Measurements from ENCODE around the gene PRR7.
A peak's percentile ranks its signal among the peaks of the same experiment; 100 is the strongest.

Gene PRR7

GRCh38 chr5:177500685-177501522 is 54.3 kb downstream of the PRR7 start:
- TF ChIP-seq RAD21 (IDR thresholded peaks at IDR 0.05; ENCODE audit: low read depth) (peak; percentile 83), CREB1 (IDR thresholded peaks at IDR 0.05; ENCODE audit: low read depth) (no peak)

- TF ChIP-seq EP300 (IDR thresholded peaks at IDR 0.05; ENCODE audit: borderline replicate concordance) (no peak), FOXM1 (IDR thresholded peaks at IDR 0.05; ENCODE audit: borderline replicate concordance, low read depth) (no peak), NFIC (IDR thresholded peaks at IDR 0.05) (no peak), TEAD4 (IDR thresholded peaks at IDR 0.05) (no peak), REST (IDR thresholded peaks at IDR 0.05; ENCODE audit: low read depth) (no peak), CREB1 (IDR thresholded peaks at IDR 0.05; ENCODE audit: low read depth) (no peak), TAF1 (IDR thresholded peaks at IDR 0.05; ENCODE audit: low read depth) (no peak), ZBTB7A (IDR thresholded peaks at IDR 0.05; ENCODE audit: low read depth) (no peak), CEBPB (IDR thresholded peaks at IDR 0.05) (no peak), USF1 (IDR thresholded peaks at IDR 0.05) (no peak), MAX (IDR thresholded peaks at IDR 0.05) (no peak), RAD21 (IDR thresholded peaks at IDR 0.05; ENCODE audit: low read depth) (no peak), EGR1 (IDR thresholded peaks at IDR 0.05) (no peak), TCF12 (IDR thresholded peaks at IDR 0.05; ENCODE audit: low read depth) (no peak), YY1 (IDR thresholded peaks at IDR 0.05; ENCODE audit: low read depth) (no peak)
Measured at GRCh38 chr5:177501874-177502678, 55.5 kb downstream of the PRR7 start.

GRCh38 chr5:177502886-177503285 is 56.3 kb downstream of the PRR7 start:
- TF ChIP-seq FOXM1 (IDR thresholded peaks at IDR 0.05; ENCODE audit: borderline replicate concordance, low read depth) (no peak), ZBTB7A (IDR thresholded peaks at IDR 0.05; ENCODE audit: low read depth) (no peak)

GRCh38 chr5:177503351-177504085 is 56.9 kb downstream of the PRR7 start:
- TF ChIP-seq EP300 (IDR thresholded peaks at IDR 0.05; ENCODE audit: borderline replicate concordance) (no peak), NFIC (IDR thresholded peaks at IDR 0.05) (no peak), YY1 (IDR thresholded peaks at IDR 0.05; ENCODE audit: low read depth) (no peak), MAX (IDR thresholded peaks at IDR 0.05) (no peak), USF1 (IDR thresholded peaks at IDR 0.05) (no peak), FOXM1 (IDR thresholded peaks at IDR 0.05; ENCODE audit: borderline replicate concordance, low read depth) (no peak), RAD21 (IDR thresholded peaks at IDR 0.05; ENCODE audit: low read depth) (no peak), TEAD4 (IDR thresholded peaks at IDR 0.05) (no peak), ZBTB7A (IDR thresholded peaks at IDR 0.05; ENCODE audit: low read depth) (no peak), EGR1 (IDR thresholded peaks at IDR 0.05) (no peak)

- TF ChIP-seq USF1 (IDR thresholded peaks at IDR 0.05) (no peak), REST (IDR thresholded peaks at IDR 0.05; ENCODE audit: low read depth) (no peak), EGR1 (IDR thresholded peaks at IDR 0.05) (no peak), EP300 (IDR thresholded peaks at IDR 0.05; ENCODE audit: borderline replicate concordance) (no peak), ZBTB7A (IDR thresholded peaks at IDR 0.05; ENCODE audit: low read depth) (no peak), MAX (IDR thresholded peaks at IDR 0.05) (no peak), TAF1 (IDR thresholded peaks at IDR 0.05; ENCODE audit: low read depth) (no peak), RAD21 (IDR thresholded peaks at IDR 0.05; ENCODE audit: low read depth) (no peak), CREB1 (IDR thresholded peaks at IDR 0.05; ENCODE audit: low read depth) (no peak), CEBPB (IDR thresholded peaks at IDR 0.05) (no peak), YY1 (IDR thresholded peaks at IDR 0.05; ENCODE audit: low read depth) (no peak), TEAD4 (IDR thresholded peaks at IDR 0.05) (no peak), NFIC (IDR thresholded peaks at IDR 0.05) (no peak), TCF12 (IDR thresholded peaks at IDR 0.05; ENCODE audit: low read depth) (no peak), FOXM1 (IDR thresholded peaks at IDR 0.05; ENCODE audit: borderline replicate concordance, low read depth) (no peak)
Measured at GRCh38 chr5:177504086-177505056, 57.8 kb downstream of the PRR7 start.

All from Ishikawa (cell line).